H1 (cell line): ENCODE data around the gene SIX1. TPM values are rescaled to one million over a fixed set of nuclear protein-coding genes. Genes with fewer than 3 reads are reported as not detected.

Source experiments
- CTCF ChIA-PET: fragments of 300-600 bp; sonication (Branson Sonifier 250); formaldehyde crosslinking; loops from one replicate; lab custom pipeline; 2021; ENCODE audit not compliant: partially characterized antibody; lab: Charles Lee
- POLR2A ChIA-PET: fragments of 300-600 bp; sonication (Branson Sonifier 250); formaldehyde crosslinking; loops from one replicate; lab custom pipeline; 2021; ENCODE audit warnings: inconsistent platforms; ENCODE audit not compliant: partially characterized antibody; lab: Charles Lee
- DNase-seq, 2 experiments: peaks; one replicate each; pipeline versions ENCODE4 v3.0.0 to v3.0.0-alpha.2; 2010 to 2022; ENCODE audit warnings: low spot score in 2 of 2, low read depth in 1 of 2, mixed read lengths in 1 of 2
- FAIRE-seq: peaks from 2 replicates; lab custom pipeline; 2011; peaks lifted over from hg19 to GRCh38; lab: Jason Lieb, UNC
- H2AFZ ChIP-seq: 2 replicates; pipeline ENCODE4 v1.8.1; 2012; ENCODE audit warnings: low read length, inconsistent platforms
- H2AK5ac ChIP-seq: 2 replicates; pipeline ENCODE4 v1.6.1; 2013; ENCODE audit warnings: low read depth, low read length
- H2BK120ac ChIP-seq: replicated peaks from 2 replicates; pipeline ENCODE3; 2013; ENCODE audit warnings: low read depth, low read length, inconsistent platforms
- H2BK12ac ChIP-seq: 2 replicates; pipeline ENCODE4 v1.6.1; 2013; ENCODE audit warnings: low read depth, low read length
- H2BK15ac ChIP-seq: 2 replicates; pipeline ENCODE4 v1.6.1; 2013; ENCODE audit warnings: low read length
- H2BK20ac ChIP-seq: 2 replicates; pipeline ENCODE4 v1.6.1; 2013; ENCODE audit warnings: low read length
- H2BK5ac ChIP-seq: 2 replicates; pipeline ENCODE4 v1.6.1; 2013; ENCODE audit warnings: low read depth, low read length
- H3K14ac ChIP-seq: 2 replicates; pipeline ENCODE4 v1.6.1; 2013; ENCODE audit warnings: inconsistent platforms; ENCODE audit not compliant: insufficient read length
- H3K18ac ChIP-seq: 2 replicates; pipeline ENCODE4 v1.6.1; 2013; ENCODE audit warnings: low read length; ENCODE audit errors: extremely low read depth
- H3K23ac ChIP-seq: 2 replicates; pipeline ENCODE4 v1.6.1; 2013; ENCODE audit warnings: inconsistent platforms; ENCODE audit not compliant: insufficient read length
- H3K23me2 ChIP-seq: 2 replicates; pipeline ENCODE4 v1.6.1; 2013; ENCODE audit warnings: low read depth, low read length
- H3K27ac ChIP-seq: 2 replicates; pipeline ENCODE4 v1.6.1; 2011; ENCODE audit warnings: low read depth, low read length, inconsistent platforms
- H3K27me3 ChIP-seq, 4 experiments: replicated peaks in 1 of 4; 1 replicate in 1 of 4; 2 replicates in 3 of 4; pipeline versions ENCODE4 v1.6.1 to v1.8.1; 2011 to 2013; ENCODE audit warnings: low read length in 3 of 4, mild to moderate bottlenecking in 3 of 4, inconsistent platforms in 2 of 4, mixed read lengths in 2 of 4, moderate library complexity in 1 of 4; ENCODE audit not compliant: control insufficient read depth in 3 of 4, insufficient read depth in 3 of 4; ENCODE audit errors: extremely low read depth in 1 of 4
- H3K36me3 ChIP-seq, 4 experiments: 2 replicates each; pipeline versions ENCODE4 v1.6.1 to v1.8.1; 2011 to 2013; ENCODE audit warnings: mild to moderate bottlenecking in 4 of 4, low read length in 3 of 4, moderate library complexity in 2 of 4, control low read depth in 1 of 4, inconsistent platforms in 1 of 4; ENCODE audit not compliant: insufficient read depth in 4 of 4, control insufficient read depth in 2 of 4
- H3K4ac ChIP-seq: replicated peaks from 2 replicates; pipeline ENCODE3; 2013; ENCODE audit warnings: low read length, low read depth, mixed read lengths, inconsistent platforms; ENCODE audit not compliant: insufficient read length
- H3K4me1 ChIP-seq, 4 experiments: replicated peaks in 1 of 4; 1 replicate in 1 of 4; 2 replicates in 3 of 4; pipeline versions ENCODE4 v1.6.1 to v1.8.1; 2011 to 2013; ENCODE audit warnings: low read length in 3 of 4, inconsistent platforms in 2 of 4, mixed read lengths in 1 of 4; ENCODE audit not compliant: insufficient read depth in 4 of 4, control insufficient read depth in 3 of 4
- H3K4me2 ChIP-seq, 2 experiments: 2 replicates each; pipeline versions ENCODE4 v1.6.1 to v1.8.1; 2011 to 2013; ENCODE audit warnings: low read depth in 2 of 2, low read length in 2 of 2, control low read depth in 1 of 2, inconsistent platforms in 1 of 2, mild to moderate bottlenecking in 1 of 2; ENCODE audit not compliant: insufficient read depth in 1 of 2
- H3K4me3 ChIP-seq, 4 experiments: fragments of 200-600, 300-600 bp in 1 of 4; sonication (generic), shearing (Covaris generic), sonication (Bioruptor Twin) in 1 of 4; 2 replicates each; pipeline versions ENCODE4 v1.5.1 to v1.8.1; 2011 to 2016; ENCODE audit warnings: low read length in 4 of 4, low read depth in 3 of 4, control low read depth in 2 of 4, inconsistent platforms in 2 of 4, mild to moderate bottlenecking in 2 of 4, mixed read lengths in 1 of 4, moderate library complexity in 1 of 4; ENCODE audit not compliant: insufficient read depth in 2 of 4; ENCODE audit errors: extremely low read depth in 1 of 4
- H3K56ac ChIP-seq: replicated peaks from 2 replicates; pipeline ENCODE3; 2013; ENCODE audit warnings: low read depth, mild to moderate bottlenecking, mixed read lengths, low read length, inconsistent platforms; ENCODE audit not compliant: insufficient read length
- H3K79me1 ChIP-seq: 2 replicates; pipeline ENCODE4 v1.6.1; 2013; ENCODE audit warnings: low read depth, low read length, control low read depth
- H3K79me2 ChIP-seq, 2 experiments: 2 replicates each; pipeline versions ENCODE4 v1.6.1 to v1.8.1; 2012 to 2013; ENCODE audit warnings: low read length in 2 of 2, mild to moderate bottlenecking in 2 of 2, inconsistent platforms in 1 of 2; ENCODE audit not compliant: insufficient read depth in 2 of 2, control insufficient read depth in 1 of 2
- H3K9ac ChIP-seq, 4 experiments: replicated peaks in 1 of 4; 1 replicate in 1 of 4; 2 replicates in 3 of 4; pipeline versions ENCODE4 v1.6.1 to v1.8.1; 2011 to 2013; ENCODE audit warnings: low read depth in 3 of 4, low read length in 3 of 4, control low read depth in 2 of 4, mild to moderate bottlenecking in 2 of 4, moderate library complexity in 2 of 4, inconsistent platforms in 1 of 4; ENCODE audit errors: extremely low read depth in 1 of 4
- H3K9me3 ChIP-seq, 2 experiments: 2 replicates each; pipeline versions ENCODE4 v1.6.1 to v1.8.1; 2012 to 2013; ENCODE audit warnings: mild to moderate bottlenecking in 2 of 2, moderate library complexity in 2 of 2, control low read depth in 1 of 2, inconsistent platforms in 1 of 2, low read depth in 1 of 2, low read length in 1 of 2, mixed read lengths in 1 of 2; ENCODE audit not compliant: insufficient read depth in 2 of 2
- H4K20me1 ChIP-seq, 2 experiments: replicated peaks in 1 of 2; 2 replicates each; pipeline versions ENCODE3 to v1.8.1; 2011 to 2013; ENCODE audit warnings: inconsistent platforms in 2 of 2, low read length in 2 of 2, mild to moderate bottlenecking in 1 of 2; ENCODE audit not compliant: insufficient read depth in 2 of 2, control insufficient read depth in 1 of 2
- H4K5ac ChIP-seq: 2 replicates; pipeline ENCODE4 v1.6.1; 2013; ENCODE audit warnings: low read length, low read depth, mixed read lengths, inconsistent platforms; ENCODE audit not compliant: insufficient read length
- H4K8ac ChIP-seq: 2 replicates; pipeline ENCODE4 v1.8.0; 2013; ENCODE audit warnings: mild to moderate bottlenecking, moderate library complexity, low read length, inconsistent platforms; ENCODE audit not compliant: insufficient read depth; ENCODE audit errors: extremely low read depth
- H4K91ac ChIP-seq: replicated peaks from 2 replicates; pipeline ENCODE3; 2013; ENCODE audit warnings: low read length, mixed read lengths, inconsistent platforms; ENCODE audit not compliant: insufficient read length
- KDM1A ChIP-seq: fragments of 200-600, 300-600 bp; sonication (generic); IDR thresholded peaks from 2 replicates; pipeline ENCODE4 v1.7.1; 2016; ENCODE audit warnings: mild to moderate bottlenecking, low read length, borderline replicate concordance
- SUZ12 ChIP-seq: fragments of 200-600 bp; sonication (generic); IDR thresholded peaks from 2 replicates; pipeline ENCODE4 v1.6.1; 2012; ENCODE audit warnings: mild to moderate bottlenecking, inconsistent platforms, low read length, moderate library complexity, mixed read lengths
- WGBS, 2 experiments: shearing (Covaris generic) in 1 of 2; methylation state at CpG; one replicate each; pipeline versions ENCODE4 v1.1.6 to v1.1.7; 2013 to 2015; ENCODE audit warnings: low lambda C conversion rate in 2 of 2, mixed read lengths in 2 of 2, inconsistent platforms in 1 of 2, low coverage in 1 of 2, missing lambda C conversion rate in 1 of 2; ENCODE audit not compliant: insufficient replicate concordance in 2 of 2, insufficient coverage in 1 of 2, insufficient read length in 1 of 2; ENCODE audit errors: extremely low coverage in 1 of 2, missing lambda C conversion rate in 1 of 2; 5-methylcytosine and 5-hydroxymethylcytosine counted together
- polyA plus RNA-seq, 7 experiments: library from polyadenylated mRNA; depleted of rRNA in 3 of 7; stranded (reverse) in 5 of 7; unstranded in 2 of 7; fragments of >200 nt in 5 of 7; fragments of 200-250 nt in 2 of 7; gene quantifications; 1 replicate in 5 of 7; 2 replicates in 1 of 7; 4 replicates in 1 of 7; pipeline versions ENCODE4 v1.2.1 to v1.2.3, GENCODE V29; 2011 to 2013; ENCODE audit warnings: missing spikeins in 2 of 7, mixed read lengths in 2 of 7
- total RNA-seq: library from RNA; stranded (reverse); fragmentation: NEBNext Ultra II Directional; extraction: Animal tissue kit (Norgen Biotek cat#: 25700); gene quantifications from 2 replicates; pipeline ENCODE4 v1.2.1, GENCODE V29; 2021

Gene SIX1
- total and polyA plus RNA-seq, 2 of the 8 experiments (the other 6 are each of a cell fraction or from before 2014, with no cell fraction given), result 0.03 to 0.69 TPM

GRCh38 chr14:60646226-60646818, 3.0 kb downstream of the SIX1 start:
- H2BK20ac ChIP-seq, result no peak overlapping the region
- H3K27me3 ChIP-seq, result peaks cover 79 to 98% (median 89%) of the 10 kb centered on the region in 4 experiments
- no peaks in the 10 kb centered on the region for H3K79me1 ChIP-seq
- H3K4me1 ChIP-seq, result peaks cover 17 to 52% (median 29%) of the 10 kb centered on the region in 4 experiments
- peaks cover 5 to 13% of the 10 kb centered on the region in 2 experiments for H4K20me1 ChIP-seq
- peak overlapping the region in 1 of 4 experiments; percentile 63; a peak in 1 of 8 replicates for H3K4me3 ChIP-seq
- no peak overlapping the region for H4K5ac ChIP-seq
- H3K79me2 ChIP-seq, result no peaks in the 10 kb centered on the region
- H2BK120ac ChIP-seq, result no peak overlapping the region
- H2AK5ac ChIP-seq, result no peak overlapping the region
- H3K36me3 ChIP-seq, result peaks cover 0 to 2% (median 0%) of the 10 kb centered on the region in 4 experiments; a peak in 1 of 8 replicates
- no peak overlapping the region for H3K4ac ChIP-seq
- H2BK15ac ChIP-seq, result no peak overlapping the region
- ChIA-PET POLR2A (interaction anchor here (0.9 to 1.1 kb wide), 3 partner anchors 10 to 76 kb away, joined by 4 to 6 read pairs (median 5); no protein-coding TSS in a partner anchor), CTCF (interaction anchor here (0.5 to 1.3 kb wide), 5 partner anchors 8 to 193 kb away, joined by 3 to 7 read pairs (median 3); partner anchors contain the start of gene SIX6)
- no peak overlapping the region for H3K27ac ChIP-seq
- H4K8ac ChIP-seq, result no peak overlapping the region
- FAIRE-seq (peak; percentile 42), DNase-seq (peak in 1 of 2 experiments; percentile 69)
- 2% methylated on average over 10 of the region's 11 CpGs; no CpG with 5 or more reads in 1 of the 2 experiments for WGBS, 2 experiments
- H3K9ac ChIP-seq, result no peak overlapping the region
- H2BK5ac ChIP-seq, result no peak overlapping the region
- H3K23ac ChIP-seq, result no peak overlapping the region
- H2AFZ ChIP-seq, result no peak overlapping the region
- no peaks in the 10 kb centered on the region for H3K9me3 ChIP-seq
- H2BK12ac ChIP-seq, result 0 out of 2 replicates have a peak overlapping the region, but pooled peaks have one; percentile 60
- H3K14ac ChIP-seq, result no peak overlapping the region
- peak overlapping the region; percentile 52 to 82; a peak in 3 of 4 replicates for H3K4me2 ChIP-seq
- no peak overlapping the region; the same call in 1 of the 2 replicates for H3K18ac ChIP-seq
- H3K23me2 ChIP-seq, result peaks cover 15% of the 10 kb centered on the region
- no peak overlapping the region for H4K91ac ChIP-seq
- no peak overlapping the region for H3K56ac ChIP-seq
- no peak for TF ChIP-seq KDM1A
- no peak for TF ChIP-seq SUZ12
